Trophoblast cell (in vitro differentiated cells and primary cell): ENCODE data around the gene ANXA7.
"Not testable (repeated sequence)": the region's sequence is repeated elsewhere in the genome, so short reads cannot be mapped to it uniquely, and the experiment has no call there.

Experiments used
- DNase-seq, 2 donors: peaks; one replicate each; pipeline ENCODE4 v3.0.0-alpha.2; 2016
- H2AFZ ChIP-seq: 2 replicates; pipeline ENCODE4 v1.6.1; 2013; ENCODE audit warnings: low read length, moderate library complexity, mild to moderate bottlenecking; ENCODE audit not compliant: insufficient read depth, poor library complexity
- H2AK5ac ChIP-seq: 2 replicates; pipeline ENCODE4 v1.6.1; 2013; ENCODE audit warnings: mild to moderate bottlenecking, low read length
- H2BK120ac ChIP-seq: 2 replicates; pipeline ENCODE4 v1.6.1; 2013; ENCODE audit warnings: low read length, mild to moderate bottlenecking, moderate library complexity; ENCODE audit not compliant: insufficient read depth, poor library complexity
- H2BK12ac ChIP-seq: 2 replicates; pipeline ENCODE4 v1.6.1; 2013; ENCODE audit warnings: mild to moderate bottlenecking, low read length, moderate library complexity
- H2BK5ac ChIP-seq: 2 replicates; pipeline ENCODE4 v1.6.1; 2013; ENCODE audit warnings: low read length, low read depth, moderate library complexity, mild to moderate bottlenecking; ENCODE audit not compliant: poor library complexity
- H3K14ac ChIP-seq: 2 replicates; pipeline ENCODE4 v1.6.1; 2013; ENCODE audit warnings: mild to moderate bottlenecking, low read length
- H3K18ac ChIP-seq: 2 replicates; pipeline ENCODE4 v1.6.1; 2013; ENCODE audit warnings: mild to moderate bottlenecking, low read length
- H3K23ac ChIP-seq: 2 replicates; pipeline ENCODE4 v1.6.1; 2013; ENCODE audit warnings: low read length
- H3K27ac ChIP-seq: 2 replicates; pipeline ENCODE4 v1.5.1; 2013; ENCODE audit warnings: low read depth, mild to moderate bottlenecking, inconsistent platforms, low read length, moderate library complexity
- H3K27me3 ChIP-seq: 2 replicates; pipeline ENCODE4 v1.6.1; 2013; ENCODE audit warnings: inconsistent platforms, mild to moderate bottlenecking, low read length, moderate library complexity; ENCODE audit not compliant: insufficient read depth
- H3K36me3 ChIP-seq, 2 experiments: 1 replicate in 1 of 2; 2 replicates in 1 of 2; pipeline ENCODE4 v1.6.1; 2013; ENCODE audit warnings: low read length in 2 of 2, mild to moderate bottlenecking in 2 of 2, moderate library complexity in 1 of 2; ENCODE audit not compliant: insufficient read depth in 2 of 2, control insufficient read depth in 1 of 2
- H3K4ac ChIP-seq: 2 replicates; pipeline ENCODE4 v1.6.1; 2013; ENCODE audit warnings: low read depth, mild to moderate bottlenecking, low read length, moderate library complexity
- H3K4me1 ChIP-seq, 2 experiments: 1 replicate in 1 of 2; 2 replicates in 1 of 2; pipeline ENCODE4 v1.6.1; 2013; ENCODE audit warnings: low read length in 2 of 2, mild to moderate bottlenecking in 2 of 2, moderate library complexity in 1 of 2; ENCODE audit not compliant: insufficient read depth in 2 of 2, control insufficient read depth in 1 of 2
- H3K4me2 ChIP-seq: 2 replicates; pipeline ENCODE4 v1.6.1; 2013; ENCODE audit warnings: inconsistent platforms, mild to moderate bottlenecking, low read length, moderate library complexity
- H3K4me3 ChIP-seq: 2 replicates; pipeline ENCODE4 v1.5.1; 2013; ENCODE audit warnings: mild to moderate bottlenecking, low read depth, low read length, inconsistent platforms
- H3K79me1 ChIP-seq: one replicate; pipeline ENCODE4 v1.6.1; 2013; ENCODE audit warnings: low read length
- H3K79me2 ChIP-seq: 2 replicates; pipeline ENCODE4 v1.6.1; 2013; ENCODE audit warnings: low read length, mild to moderate bottlenecking; ENCODE audit not compliant: control insufficient read depth, insufficient read depth, poor library complexity
- H3K9ac ChIP-seq: 2 replicates; pipeline ENCODE4 v1.6.1; 2013; ENCODE audit warnings: mild to moderate bottlenecking, low read length
- H3K9me3 ChIP-seq: 2 replicates; pipeline ENCODE4 v1.6.1; 2013; ENCODE audit warnings: low read depth, mild to moderate bottlenecking, control low read depth, inconsistent platforms, low read length; ENCODE audit not compliant: insufficient read depth
- H4K12ac ChIP-seq: 2 replicates; pipeline ENCODE4 v1.6.1; 2013; ENCODE audit warnings: low read depth, mild to moderate bottlenecking, low read length, moderate library complexity
- H4K8ac ChIP-seq: 2 replicates; pipeline ENCODE4 v1.6.1; 2013; ENCODE audit warnings: low read depth, mild to moderate bottlenecking, low read length, moderate library complexity
- H4K91ac ChIP-seq: one replicate; pipeline ENCODE4 v1.6.1; 2013; ENCODE audit warnings: low read depth, mild to moderate bottlenecking, low read length, moderate library complexity
- WGBS: extraction: QIAGEN DNeasy Blood & Tissue Kit; methylation state at CpG from one replicate; pipeline ENCODE4 v1.1.7; 2013; ENCODE audit warnings: missing lambda C conversion rate; ENCODE audit not compliant: insufficient read length, insufficient coverage; ENCODE audit errors: extremely low coverage; 5-methylcytosine and 5-hydroxymethylcytosine counted together

The ANXA7 gene

GRCh38 chr10:73394325-73394724 is 19.5 kb downstream of the ANXA7 start:
- not testable (repeated sequence) for H3K14ac ChIP-seq, H3K4me2 ChIP-seq

GRCh38 chr10:73388228-73388627 is 25.6 kb downstream of the ANXA7 start:
- H2BK120ac ChIP-seq: no peak overlapping the region
- H4K12ac ChIP-seq: no peak overlapping the region
- H3K14ac ChIP-seq: no peak overlapping the region
- no peak overlapping the region for H3K27ac ChIP-seq
- H3K23ac ChIP-seq: no peak overlapping the region
- H3K27me3 ChIP-seq: no peaks in the 10 kb centered on the region
- H3K79me2 ChIP-seq: no peaks in the 10 kb centered on the region
- H3K4me3 ChIP-seq: no peak overlapping the region
- H3K4me1 ChIP-seq: no peaks in the 10 kb centered on the region
- no peak overlapping the region for H3K9ac ChIP-seq
- no peaks in the 10 kb centered on the region for H3K79me1 ChIP-seq
- no peak overlapping the region for H3K4ac ChIP-seq
- no peak for DNase-seq
- H2BK12ac ChIP-seq: no peak overlapping the region
- no peak overlapping the region for H2BK5ac ChIP-seq
- H4K8ac ChIP-seq: no peak overlapping the region
- no peaks in the 10 kb centered on the region for H3K9me3 ChIP-seq
- H2AFZ ChIP-seq: no peak overlapping the region
- H4K91ac ChIP-seq: no peak overlapping the region
- no peak overlapping the region for H3K4me2 ChIP-seq
- H3K18ac ChIP-seq: no peak overlapping the region
- H3K36me3 ChIP-seq: peaks cover 23 to 27% of the 10 kb centered on the region in 2 experiments
- no CpG with 5 or more reads among the region's 4 CpGs for WGBS
- H2AK5ac ChIP-seq: no peak overlapping the region

More at GRCh38 chr10:73394325-73394724, 19.5 kb downstream of the ANXA7 start:
- not testable (repeated sequence) for H4K91ac ChIP-seq, H3K27me3 ChIP-seq, H2AK5ac ChIP-seq, DNase-seq, H2BK5ac ChIP-seq, H3K4me1 ChIP-seq, H3K9ac ChIP-seq, H2BK12ac ChIP-seq, H3K79me1 ChIP-seq, H3K27ac ChIP-seq, H2BK120ac ChIP-seq, H2AFZ ChIP-seq, H3K9me3 ChIP-seq, H3K4me3 ChIP-seq, H4K8ac ChIP-seq, H3K18ac ChIP-seq, H3K4ac ChIP-seq, H4K12ac ChIP-seq, H3K79me2 ChIP-seq, H3K23ac ChIP-seq
- H3K36me3 ChIP-seq: peaks cover 17 to 20% of the 10 kb centered on the region in 2 experiments
- WGBS: no CpG with 5 or more reads among the region's 4 CpGs

- H3K23ac ChIP-seq: no peak overlapping the region
- H4K8ac ChIP-seq: no peak overlapping the region
- H4K12ac ChIP-seq: no peak overlapping the region
- no CpG with 5 or more reads among the region's 7 CpGs for WGBS
- no peak overlapping the region for H2AK5ac ChIP-seq
- H2BK5ac ChIP-seq: no peak overlapping the region
- no peaks in the 10 kb centered on the region for H3K27me3 ChIP-seq
- no peaks in the 10 kb centered on the region for H3K4me1 ChIP-seq
- H3K14ac ChIP-seq: no peak overlapping the region
- H3K9ac ChIP-seq: no peak overlapping the region
- no peak overlapping the region for H2BK120ac ChIP-seq
- no peak overlapping the region for H3K4me2 ChIP-seq
- H2BK12ac ChIP-seq: no peak overlapping the region
- DNase-seq: no peak
- H4K91ac ChIP-seq: no peak overlapping the region
- no peak overlapping the region for H2AFZ ChIP-seq
- H3K9me3 ChIP-seq: no peaks in the 10 kb centered on the region
- no peak overlapping the region for H3K4me3 ChIP-seq
- H3K18ac ChIP-seq: no peak overlapping the region
- no peaks in the 10 kb centered on the region for H3K79me2 ChIP-seq
- peaks cover 27 to 34% of the 10 kb centered on the region in 2 experiments for H3K36me3 ChIP-seq
- H3K4ac ChIP-seq: no peak overlapping the region
- no peak overlapping the region for H3K27ac ChIP-seq
- no peaks in the 10 kb centered on the region for H3K79me1 ChIP-seq
Observed at GRCh38 chr10:73386583-73386982, 27.3 kb downstream of the ANXA7 start.

- Histone ChIP-seq H3K4me3 (no peak overlapping the region), H3K79me1 (no peaks in the 10 kb centered on the region), H4K8ac (no peak overlapping the region), H2BK120ac (no peak overlapping the region), H2BK12ac (no peak overlapping the region), H3K23ac (no peak overlapping the region), H3K79me2 (no peaks in the 10 kb centered on the region), H3K4ac (no peak overlapping the region), H3K4me1 (no peaks in the 10 kb centered on the region), H3K18ac (no peak overlapping the region), H3K9ac (no peak overlapping the region), H2AFZ (no peak overlapping the region), H3K14ac (no peak overlapping the region), H4K12ac (no peak overlapping the region), H3K27me3 (no peaks in the 10 kb centered on the region), H3K27ac (no peak overlapping the region), H3K36me3 (peaks cover 19 to 22% of the 10 kb centered on the region in 2 experiments), H2BK5ac (no peak overlapping the region), H2AK5ac (no peak overlapping the region), H3K4me2 (no peak overlapping the region), H3K9me3 (no peaks in the 10 kb centered on the region), H4K91ac (no peak overlapping the region)
- DNase-seq: no peak
- no CpG with 5 or more reads among the region's 1 CpG for WGBS
Observed at GRCh38 chr10:73379064-73379748, 34.7 kb downstream of the ANXA7 start.
